ENCODE results near the gene CCDC192. TPM values are rescaled to one million over a fixed set of nuclear protein-coding genes. Genes with fewer than 3 reads are reported as not detected.

CCDC192 gene
- total and polyA plus RNA-seq, 8 donors: 0.81 to 1.6 (median 1.2) TPM; not detected in 2

- no peaks in the 10 kb centered on the region for H3K36me3 ChIP-seq
- no peak for DNase-seq
- TF ChIP-seq, protein P1, sequence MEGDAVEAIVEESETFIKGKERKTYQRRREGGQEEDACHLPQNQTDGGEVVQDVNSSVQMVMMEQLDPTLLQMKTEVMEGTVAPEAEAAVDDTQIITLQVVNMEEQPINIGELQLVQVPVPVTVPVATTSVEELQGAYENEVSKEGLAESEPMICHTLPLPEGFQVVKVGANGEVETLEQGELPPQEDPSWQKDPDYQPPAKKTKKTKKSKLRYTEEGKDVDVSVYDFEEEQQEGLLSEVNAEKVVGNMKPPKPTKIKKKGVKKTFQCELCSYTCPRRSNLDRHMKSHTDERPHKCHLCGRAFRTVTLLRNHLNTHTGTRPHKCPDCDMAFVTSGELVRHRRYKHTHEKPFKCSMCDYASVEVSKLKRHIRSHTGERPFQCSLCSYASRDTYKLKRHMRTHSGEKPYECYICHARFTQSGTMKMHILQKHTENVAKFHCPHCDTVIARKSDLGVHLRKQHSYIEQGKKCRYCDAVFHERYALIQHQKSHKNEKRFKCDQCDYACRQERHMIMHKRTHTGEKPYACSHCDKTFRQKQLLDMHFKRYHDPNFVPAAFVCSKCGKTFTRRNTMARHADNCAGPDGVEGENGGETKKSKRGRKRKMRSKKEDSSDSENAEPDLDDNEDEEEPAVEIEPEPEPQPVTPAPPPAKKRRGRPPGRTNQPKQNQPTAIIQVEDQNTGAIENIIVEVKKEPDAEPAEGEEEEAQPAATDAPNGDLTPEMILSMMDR (IDR thresholded peaks at IDR 0.05): no peak
- H3K9me3 ChIP-seq: no peaks in the 10 kb centered on the region
- H3K4me3 ChIP-seq: no peak overlapping the region
- intact Hi-C loops (cut with DNase I): no loop called here
- ATAC-seq: no peak
- no peaks in the 10 kb centered on the region for H3K27me3 ChIP-seq
- no peak overlapping the region for H3K27ac ChIP-seq
- no peaks in the 10 kb centered on the region for H3K4me1 ChIP-seq
These were observed 127.0 kb downstream of the CCDC192 start for GRCh38 chr5:127830157-127830556.

- TF ChIP-seq, protein P1 (IDR thresholded peaks at IDR 0.05): no peak
- no peaks in the 10 kb centered on the region for H3K27me3 ChIP-seq
- no peaks in the 10 kb centered on the region for H3K36me3 ChIP-seq
- no peak for DNase-seq
- no peaks in the 10 kb centered on the region for H3K4me1 ChIP-seq
- ATAC-seq: no peak
- H3K9me3 ChIP-seq: no peaks in the 10 kb centered on the region
- H3K4me3 ChIP-seq: no peak overlapping the region
- H3K27ac ChIP-seq: no peak overlapping the region
- intact Hi-C loops (cut with DNase I): no loop called here
These were observed 127.8 kb downstream of the CCDC192 start for GRCh38 chr5:127830829-127831598.

- intact Hi-C loops (cut with DNase I): no loop called here
- no peak for DNase-seq
- Histone ChIP-seq H3K4me3 (no peak overlapping the region), H3K9me3 (peaks cover 0 to 2% of the 10 kb centered on the region in 2 donors), H3K27ac (no peak overlapping the region), H3K36me3 (no peaks in the 10 kb centered on the region), H3K27me3 (no peaks in the 10 kb centered on the region), H3K4me1 (no peaks in the 10 kb centered on the region)
- TF ChIP-seq, protein P1 (IDR thresholded peaks at IDR 0.05): no peak
- ATAC-seq: no peak
These were observed 128.9 kb downstream of the CCDC192 start for GRCh38 chr5:127832067-127832466.

GRCh38 chr5:127834094-127834531 lies 130.9 kb downstream of the CCDC192 start:
- DNase-seq (peak in 1 of 4 donors; percentile 3), ATAC-seq (no peak)
- Histone ChIP-seq H3K27me3 (no peaks in the 10 kb centered on the region), H3K4me3 (no peak overlapping the region), H3K4me1 (peaks cover 0 to 1% of the 10 kb centered on the region in 2 donors), H3K9me3 (peaks cover 0 to 2% of the 10 kb centered on the region in 2 donors), H3K36me3 (no peaks in the 10 kb centered on the region), H3K27ac (no peak overlapping the region)
- TF ChIP-seq, protein P1 (IDR thresholded peaks at IDR 0.05): no peak
- intact Hi-C loops (cut with DNase I): no loop called here

DNA sequence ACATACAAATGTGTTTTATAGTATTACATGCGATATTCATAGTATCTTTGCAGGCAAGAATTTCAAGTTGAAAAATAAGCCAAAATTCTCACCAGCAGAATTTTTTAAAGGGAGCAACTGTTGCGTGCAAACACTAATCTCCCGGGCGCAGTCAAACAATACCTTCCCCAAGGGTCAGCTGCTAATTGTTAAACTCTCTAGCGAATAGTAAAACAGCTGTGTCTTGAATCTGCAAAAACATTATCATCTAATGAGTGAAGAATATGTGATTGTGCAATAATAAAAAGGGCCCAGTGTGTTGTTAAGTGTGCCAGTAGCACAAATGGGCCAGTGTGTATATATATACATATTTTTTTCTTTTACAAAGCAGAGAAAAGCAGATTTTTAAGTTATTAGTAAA lies 131.4 kb downstream of the CCDC192 start:
- no peaks in the 10 kb centered on the region for H3K36me3 ChIP-seq
- no peak overlapping the region for H3K4me3 ChIP-seq
- no peaks in the 10 kb centered on the region for H3K27me3 ChIP-seq
- intact Hi-C loops (cut with DNase I): no loop called here
- H3K27ac ChIP-seq: no peak overlapping the region
- ATAC-seq: no peak
- TF ChIP-seq, protein P1 (IDR thresholded peaks at IDR 0.05): no peak
- peaks cover 0 to 2% of the 10 kb centered on the region in 2 donors for H3K9me3 ChIP-seq
- DNase-seq: peak in 2 of 4 donors; percentile 17 to 35
- H3K4me1 ChIP-seq: peaks cover 0 to 6% of the 10 kb centered on the region in 2 donors

Measured in left lung (tissue), 10 donors.